Astrocyte (in vitro differentiated cells and primary cell): ENCODE results near the gene DRC1. TPM values are rescaled to one million over a fixed set of nuclear protein-coding genes. Genes with fewer than 3 reads are reported as not detected.

ENCODE experiments used
- DNase-seq: peaks from one replicate; pipeline ENCODE4 v3.0.0-alpha.2; 2010; ENCODE audit warnings: low read depth
- FAIRE-seq: peaks from 2 replicates; lab custom pipeline; 2011; peaks lifted over from hg19 to GRCh38; lab: Jason Lieb, UNC
- H2AFZ ChIP-seq: 2 replicates; pipeline ENCODE4 v1.6.0; 2012; ENCODE audit warnings: low read depth, low read length, inconsistent platforms
- H3K27ac ChIP-seq: 2 replicates; pipeline ENCODE4 v1.5.1; 2011; ENCODE audit warnings: low read depth, low read length, inconsistent platforms
- H3K27me3 ChIP-seq: 2 replicates; pipeline ENCODE4 v1.6.0; 2011; ENCODE audit warnings: low read length, inconsistent platforms; ENCODE audit not compliant: insufficient read depth
- H3K36me3 ChIP-seq: 2 replicates; pipeline ENCODE4 v1.5.1; 2011; ENCODE audit warnings: low read length, inconsistent platforms; ENCODE audit not compliant: insufficient read depth
- H3K4me1 ChIP-seq: 2 replicates; pipeline ENCODE4 v1.5.1; 2011; ENCODE audit warnings: low read length, inconsistent platforms; ENCODE audit not compliant: insufficient read depth
- H3K4me2 ChIP-seq: 2 replicates; pipeline ENCODE4 v1.6.0; 2012; ENCODE audit warnings: low read length, inconsistent platforms
- H3K4me3 ChIP-seq: 2 replicates; pipeline ENCODE4 v1.5.1; 2011; ENCODE audit warnings: low read depth, mild to moderate bottlenecking, low read length, inconsistent platforms; ENCODE audit not compliant: insufficient read depth
- H3K79me2 ChIP-seq: 2 replicates; pipeline ENCODE4 v1.6.0; 2012; ENCODE audit warnings: mild to moderate bottlenecking, low read length, inconsistent platforms; ENCODE audit not compliant: insufficient read depth
- H3K9ac ChIP-seq: 2 replicates; pipeline ENCODE4 v1.6.0; 2012; ENCODE audit warnings: mild to moderate bottlenecking, low read length, inconsistent platforms
- H3K9me3 ChIP-seq: 2 replicates; pipeline ENCODE4 v1.5.1; 2012; ENCODE audit warnings: low read depth, mild to moderate bottlenecking, low read length, inconsistent platforms; ENCODE audit not compliant: insufficient read depth
- H4K20me1 ChIP-seq: 2 replicates; pipeline ENCODE4 v1.6.0; 2012; ENCODE audit warnings: low read length, inconsistent platforms; ENCODE audit not compliant: insufficient read depth
- H3K27ac Mint-ChIP-seq: one replicate; pipeline ENCODE4 v1.8.0; 2021; ENCODE audit warnings: mild to moderate bottlenecking, mixed read lengths; ENCODE audit not compliant: unreplicated experiment
- H3K27me3 Mint-ChIP-seq: one replicate; pipeline ENCODE4 v1.8.0; 2021; ENCODE audit warnings: low read depth, mixed read lengths; ENCODE audit not compliant: unreplicated experiment
- H3K36me3 Mint-ChIP-seq: one replicate; pipeline ENCODE4 v1.8.0; 2021; ENCODE audit warnings: low read depth, mixed read lengths; ENCODE audit not compliant: unreplicated experiment
- H3K4me1 Mint-ChIP-seq: one replicate; pipeline ENCODE4 v1.8.0; 2021; ENCODE audit warnings: low read depth, mixed read lengths; ENCODE audit not compliant: unreplicated experiment
- H3K4me3 Mint-ChIP-seq: one replicate; pipeline ENCODE4 v1.8.0; 2021; ENCODE audit warnings: mild to moderate bottlenecking, moderate library complexity, mixed read lengths; ENCODE audit not compliant: unreplicated experiment
- H3K9me3 Mint-ChIP-seq: one replicate; pipeline ENCODE4 v1.8.0; 2021; ENCODE audit warnings: mild to moderate bottlenecking, mixed read lengths; ENCODE audit not compliant: unreplicated experiment
- EZH2 ChIP-seq: IDR thresholded peaks from 2 replicates; pipeline ENCODE4 v1.6.1; 2012; ENCODE audit warnings: mild to moderate bottlenecking, low read length, inconsistent platforms; ENCODE audit not compliant: insufficient read depth
- total RNA-seq: library from RNA; stranded (reverse); gene quantifications from 2 replicates; pipeline ENCODE4 v1.2.1, GENCODE V29; 2021
- TF ChIP-seq, protein P1 (sequence below): IDR thresholded peaks from 2 replicates; pipeline ENCODE4 v1.5.1; 2011; ENCODE audit warnings: low read depth, mild to moderate bottlenecking, inconsistent platforms, low read length, moderate library complexity; ENCODE audit not compliant: insufficient read depth

Gene DRC1
- total RNA-seq, 1 donor from 2014 or later = 0.27 TPM

- Histone ChIP-seq H2AFZ (no peak overlapping the region), H3K9me3 (no peaks in the 10 kb centered on the region), H3K27ac (no peak overlapping the region), H3K4me3 (no peak overlapping the region), H4K20me1 (no peaks in the 10 kb centered on the region), H3K27me3 (no peaks in the 10 kb centered on the region), H3K36me3 (no peaks in the 10 kb centered on the region), H3K79me2 (no peaks in the 10 kb centered on the region), H3K9ac (no peak overlapping the region), H3K4me1 (peaks cover 4% of the 10 kb centered on the region), H3K4me2 (no peak overlapping the region)
- TF ChIP-seq, protein P1, sequence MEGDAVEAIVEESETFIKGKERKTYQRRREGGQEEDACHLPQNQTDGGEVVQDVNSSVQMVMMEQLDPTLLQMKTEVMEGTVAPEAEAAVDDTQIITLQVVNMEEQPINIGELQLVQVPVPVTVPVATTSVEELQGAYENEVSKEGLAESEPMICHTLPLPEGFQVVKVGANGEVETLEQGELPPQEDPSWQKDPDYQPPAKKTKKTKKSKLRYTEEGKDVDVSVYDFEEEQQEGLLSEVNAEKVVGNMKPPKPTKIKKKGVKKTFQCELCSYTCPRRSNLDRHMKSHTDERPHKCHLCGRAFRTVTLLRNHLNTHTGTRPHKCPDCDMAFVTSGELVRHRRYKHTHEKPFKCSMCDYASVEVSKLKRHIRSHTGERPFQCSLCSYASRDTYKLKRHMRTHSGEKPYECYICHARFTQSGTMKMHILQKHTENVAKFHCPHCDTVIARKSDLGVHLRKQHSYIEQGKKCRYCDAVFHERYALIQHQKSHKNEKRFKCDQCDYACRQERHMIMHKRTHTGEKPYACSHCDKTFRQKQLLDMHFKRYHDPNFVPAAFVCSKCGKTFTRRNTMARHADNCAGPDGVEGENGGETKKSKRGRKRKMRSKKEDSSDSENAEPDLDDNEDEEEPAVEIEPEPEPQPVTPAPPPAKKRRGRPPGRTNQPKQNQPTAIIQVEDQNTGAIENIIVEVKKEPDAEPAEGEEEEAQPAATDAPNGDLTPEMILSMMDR = no peak
- TF ChIP-seq EZH2 = no peak
- no peaks in the 10 kb centered on the region for H3K36me3 Mint-ChIP-seq
- FAIRE-seq (no peak), DNase-seq (no peak)
- H3K9me3 Mint-ChIP-seq = no peaks in the 10 kb centered on the region
- peaks cover 11% of the 10 kb centered on the region for H3K4me1 Mint-ChIP-seq
- peaks cover 15% of the 10 kb centered on the region for H3K27me3 Mint-ChIP-seq
- peak overlapping the region; percentile 34 for H3K27ac Mint-ChIP-seq
- no peak overlapping the region for H3K4me3 Mint-ChIP-seq
These were observed 61.8 kb downstream of the DRC1 start for GRCh38 chr2:26463244-26464192.

- peaks cover 11% of the 10 kb centered on the region for H3K4me1 Mint-ChIP-seq
- no peak for FAIRE-seq
- Histone ChIP-seq H3K27me3 (no peaks in the 10 kb centered on the region), H3K79me2 (no peaks in the 10 kb centered on the region), H3K9me3 (peaks cover 5% of the 10 kb centered on the region), H3K4me3 (no peak overlapping the region), H2AFZ (no peak overlapping the region), H3K36me3 (no peaks in the 10 kb centered on the region), H3K27ac (no peak overlapping the region), H3K9ac (no peak overlapping the region), H4K20me1 (no peaks in the 10 kb centered on the region), H3K4me2 (no peak overlapping the region), H3K4me1 (peaks cover 4% of the 10 kb centered on the region)
- no peak for TF ChIP-seq EZH2
- H3K36me3 Mint-ChIP-seq = no peaks in the 10 kb centered on the region
- peaks cover 5% of the 10 kb centered on the region for H3K9me3 Mint-ChIP-seq
- H3K4me3 Mint-ChIP-seq = no peak overlapping the region
- H3K27ac Mint-ChIP-seq = no peak overlapping the region
- no peak for DNase-seq
- peaks cover 13% of the 10 kb centered on the region for H3K27me3 Mint-ChIP-seq
These were observed 62.9 kb downstream of the DRC1 start for GRCh38 chr2:26464390-26465265.

- Histone ChIP-seq H3K79me2 (no peaks in the 10 kb centered on the region), H3K27ac (no peak overlapping the region), H3K4me3 (no peak overlapping the region), H4K20me1 (no peaks in the 10 kb centered on the region), H3K36me3 (no peaks in the 10 kb centered on the region), H2AFZ (no peak overlapping the region), H3K4me1 (peaks cover 4% of the 10 kb centered on the region), H3K9me3 (peaks cover 5% of the 10 kb centered on the region), H3K27me3 (no peaks in the 10 kb centered on the region), H3K4me2 (no peak overlapping the region), H3K9ac (no peak overlapping the region)
- DNase-seq (no peak), FAIRE-seq (no peak)
- no peak for TF ChIP-seq EZH2
- TF ChIP-seq, protein P1 = no peak
- H3K27ac Mint-ChIP-seq = no peak overlapping the region
- H3K4me1 Mint-ChIP-seq = peaks cover 11% of the 10 kb centered on the region
- H3K36me3 Mint-ChIP-seq = no peaks in the 10 kb centered on the region
- peaks cover 5% of the 10 kb centered on the region for H3K9me3 Mint-ChIP-seq
- H3K4me3 Mint-ChIP-seq = no peak overlapping the region
- peaks cover 7% of the 10 kb centered on the region for H3K27me3 Mint-ChIP-seq
These were observed 63.7 kb downstream of the DRC1 start for GRCh38 chr2:26465266-26465925.
